Ishikawa (cell line): ENCODE results near the gene CYP27C1.

ENCODE experiments used
- CEBPB ChIP-seq: IDR thresholded peaks from 2 replicates; pipeline ENCODE4 v1.6.1; 2012
- CREB1 ChIP-seq: IDR thresholded peaks from 2 replicates; pipeline ENCODE4 v1.6.1; 2012; ENCODE audit warnings: low read depth
- EGR1 ChIP-seq: IDR thresholded peaks from 2 replicates; pipeline ENCODE4 v1.6.1; 2012
- EP300 ChIP-seq: IDR thresholded peaks from 2 replicates; pipeline ENCODE4 v1.6.1; 2012; ENCODE audit warnings: borderline replicate concordance
- FOXM1 ChIP-seq: IDR thresholded peaks from 2 replicates; pipeline ENCODE4 v1.6.1; 2012; ENCODE audit warnings: low read depth, borderline replicate concordance
- NFIC ChIP-seq: IDR thresholded peaks from 2 replicates; pipeline ENCODE4 v1.6.1; 2012
- RAD21 ChIP-seq: IDR thresholded peaks from 2 replicates; pipeline ENCODE4 v1.6.1; 2012; ENCODE audit warnings: low read depth
- TAF1 ChIP-seq: IDR thresholded peaks from 2 replicates; pipeline ENCODE4 v1.6.1; 2012; ENCODE audit warnings: low read depth, mild to moderate bottlenecking
- TCF12 ChIP-seq: IDR thresholded peaks from 2 replicates; pipeline ENCODE4 v1.6.1; 2012; ENCODE audit warnings: low read depth
- TEAD4 ChIP-seq: IDR thresholded peaks from 2 replicates; pipeline ENCODE4 v1.6.1; 2012
- YY1 ChIP-seq: IDR thresholded peaks from 2 replicates; pipeline ENCODE4 v1.6.1; 2012; ENCODE audit warnings: low read depth
- ZBTB7A ChIP-seq: IDR thresholded peaks from 2 replicates; pipeline ENCODE4 v1.6.1; 2012; ENCODE audit warnings: low read depth
- TF ChIP-seq, protein P1 (sequence below): IDR thresholded peaks from 2 replicates; pipeline ENCODE4 v1.6.1; 2012
- TF ChIP-seq, protein P2 (sequence below): IDR thresholded peaks from 2 replicates; pipeline ENCODE4 v1.6.1; 2012
- TF ChIP-seq, protein P3 (sequence below): IDR thresholded peaks from 2 replicates; pipeline ENCODE4 v1.6.1; 2012; ENCODE audit warnings: low read depth, mild to moderate bottlenecking

CYP27C1 gene

DNA sequence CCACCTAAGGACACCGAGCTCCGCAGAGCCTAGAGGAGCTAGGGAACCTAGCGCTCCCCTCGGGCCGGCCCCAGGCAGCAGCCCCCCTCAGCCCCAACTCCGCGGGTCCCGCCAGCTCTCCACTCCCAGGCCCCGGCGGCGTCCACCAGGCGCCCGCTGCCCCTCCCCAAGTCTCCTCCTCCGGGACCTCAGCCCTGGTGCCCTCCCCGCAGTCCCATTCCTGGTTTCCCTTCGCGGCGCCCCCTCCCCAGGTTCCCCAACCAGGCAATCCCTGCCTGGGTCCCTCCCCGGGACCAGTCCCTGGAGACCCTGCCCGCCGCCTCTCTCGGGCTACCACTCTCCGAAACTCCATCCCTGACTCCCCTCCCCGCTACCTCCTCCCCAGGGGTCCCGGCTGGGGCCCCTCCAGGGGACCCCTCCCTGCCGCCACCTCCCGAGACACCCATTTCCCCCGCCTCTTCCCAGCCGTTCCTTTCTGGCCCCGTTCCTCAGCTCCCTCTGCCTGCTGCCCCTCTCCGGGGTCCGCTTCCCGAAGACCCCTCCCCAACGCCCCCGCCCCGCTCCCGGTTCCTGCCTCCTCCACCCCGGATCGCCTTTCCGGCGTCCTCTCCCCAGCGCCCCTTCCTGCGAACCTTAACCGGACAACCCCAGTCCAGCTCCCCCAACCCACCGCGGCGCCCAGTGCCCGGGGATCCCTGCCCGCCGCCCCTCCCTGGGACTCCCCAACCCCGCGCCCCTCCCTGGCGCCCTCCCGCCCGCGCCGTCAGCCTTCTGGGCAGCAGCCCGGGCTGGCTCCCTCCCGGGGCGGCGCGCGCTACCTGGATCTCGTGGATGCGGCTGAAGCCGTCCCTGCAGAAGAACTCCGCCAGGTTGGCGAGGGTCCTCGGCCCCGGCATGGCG lies 678 bp downstream of the CYP27C1 start:
- TF ChIP-seq FOXM1 (no peak), ZBTB7A (peak; percentile 91)

DNA sequence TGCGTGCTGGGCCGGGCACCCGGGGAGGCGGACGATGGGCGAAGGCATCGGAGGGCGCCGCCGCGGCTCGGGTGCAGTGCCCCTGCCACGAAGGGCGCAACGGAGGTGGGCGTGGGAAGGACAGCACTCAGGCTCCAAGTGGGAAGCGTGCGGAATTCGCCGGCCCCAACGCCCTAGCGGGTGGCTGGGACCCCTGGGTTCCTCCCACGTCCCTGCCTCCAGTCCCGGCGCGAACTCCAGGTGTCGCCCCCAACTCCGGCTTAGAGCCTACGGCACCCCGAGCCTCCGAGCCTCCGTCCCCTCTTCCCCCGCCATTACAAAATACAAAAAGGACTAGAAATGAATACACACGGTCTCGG lies 1.3 kb downstream of the CYP27C1 start:
- TF ChIP-seq RAD21 (no peak), CREB1 (no peak), TEAD4 (no peak), FOXM1 (no peak), TAF1 (no peak), CEBPB (no peak), EGR1 (no peak), YY1 (no peak)
- TF ChIP-seq, protein P1, sequence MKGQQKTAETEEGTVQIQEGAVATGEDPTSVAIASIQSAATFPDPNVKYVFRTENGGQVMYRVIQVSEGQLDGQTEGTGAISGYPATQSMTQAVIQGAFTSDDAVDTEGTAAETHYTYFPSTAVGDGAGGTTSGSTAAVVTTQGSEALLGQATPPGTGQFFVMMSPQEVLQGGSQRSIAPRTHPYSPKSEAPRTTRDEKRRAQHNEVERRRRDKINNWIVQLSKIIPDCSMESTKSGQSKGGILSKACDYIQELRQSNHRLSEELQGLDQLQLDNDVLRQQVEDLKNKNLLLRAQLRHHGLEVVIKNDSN: no peak

DNA sequence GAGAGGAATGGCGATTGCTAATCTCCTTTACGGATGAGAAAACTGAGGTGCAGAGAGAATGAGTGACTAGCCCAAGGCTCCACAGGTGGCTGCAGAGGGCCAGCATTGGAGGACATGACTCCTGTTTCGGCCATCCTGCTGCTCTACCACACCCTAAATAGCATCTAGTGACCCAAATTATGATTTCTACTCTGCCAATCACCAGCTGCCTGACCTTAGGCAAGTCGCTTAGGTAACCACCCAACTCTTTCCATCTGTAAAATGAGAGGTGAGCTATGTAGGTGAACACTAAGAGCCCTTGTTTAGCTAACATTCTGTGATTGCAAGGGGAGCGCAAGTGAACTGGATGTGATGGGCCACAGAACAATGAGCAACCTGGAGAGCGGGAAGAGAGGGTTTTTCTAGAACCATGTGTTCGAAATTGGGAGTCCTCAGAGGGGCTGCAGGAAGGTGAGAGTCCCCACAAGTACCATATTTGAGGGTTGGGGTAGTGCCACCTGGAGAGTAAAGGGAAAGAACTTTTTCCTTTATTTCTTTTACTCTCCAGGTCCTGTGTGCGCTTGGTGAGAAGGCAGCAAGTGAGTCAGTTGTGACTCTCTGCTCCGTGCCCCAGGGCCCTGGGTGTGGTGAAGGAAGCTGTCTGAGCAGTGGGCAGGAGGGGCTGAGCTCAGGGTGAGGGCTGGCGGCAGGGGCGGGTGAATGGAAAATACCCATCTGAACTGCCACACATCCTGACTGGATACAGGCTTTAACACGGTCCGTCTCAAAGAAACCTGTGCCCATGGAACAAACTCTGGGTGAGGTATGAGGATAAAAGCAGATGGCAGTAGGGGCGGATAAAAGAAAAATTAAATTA lies 2.4 kb downstream of the CYP27C1 start:
- TF ChIP-seq CEBPB: no peak
- TF ChIP-seq CREB1: no peak
- no peak for TF ChIP-seq NFIC
- TF ChIP-seq, protein P2, sequence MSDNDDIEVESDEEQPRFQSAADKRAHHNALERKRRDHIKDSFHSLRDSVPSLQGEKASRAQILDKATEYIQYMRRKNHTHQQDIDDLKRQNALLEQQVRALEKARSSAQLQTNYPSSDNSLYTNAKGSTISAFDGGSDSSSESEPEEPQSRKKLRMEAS: no peak
- TF ChIP-seq EP300: no peak
- TF ChIP-seq EGR1: no peak
- no peak for TF ChIP-seq TAF1
- TF ChIP-seq TCF12: no peak
- TF ChIP-seq YY1: no peak
- TF ChIP-seq TEAD4: no peak
- TF ChIP-seq, protein P3, sequence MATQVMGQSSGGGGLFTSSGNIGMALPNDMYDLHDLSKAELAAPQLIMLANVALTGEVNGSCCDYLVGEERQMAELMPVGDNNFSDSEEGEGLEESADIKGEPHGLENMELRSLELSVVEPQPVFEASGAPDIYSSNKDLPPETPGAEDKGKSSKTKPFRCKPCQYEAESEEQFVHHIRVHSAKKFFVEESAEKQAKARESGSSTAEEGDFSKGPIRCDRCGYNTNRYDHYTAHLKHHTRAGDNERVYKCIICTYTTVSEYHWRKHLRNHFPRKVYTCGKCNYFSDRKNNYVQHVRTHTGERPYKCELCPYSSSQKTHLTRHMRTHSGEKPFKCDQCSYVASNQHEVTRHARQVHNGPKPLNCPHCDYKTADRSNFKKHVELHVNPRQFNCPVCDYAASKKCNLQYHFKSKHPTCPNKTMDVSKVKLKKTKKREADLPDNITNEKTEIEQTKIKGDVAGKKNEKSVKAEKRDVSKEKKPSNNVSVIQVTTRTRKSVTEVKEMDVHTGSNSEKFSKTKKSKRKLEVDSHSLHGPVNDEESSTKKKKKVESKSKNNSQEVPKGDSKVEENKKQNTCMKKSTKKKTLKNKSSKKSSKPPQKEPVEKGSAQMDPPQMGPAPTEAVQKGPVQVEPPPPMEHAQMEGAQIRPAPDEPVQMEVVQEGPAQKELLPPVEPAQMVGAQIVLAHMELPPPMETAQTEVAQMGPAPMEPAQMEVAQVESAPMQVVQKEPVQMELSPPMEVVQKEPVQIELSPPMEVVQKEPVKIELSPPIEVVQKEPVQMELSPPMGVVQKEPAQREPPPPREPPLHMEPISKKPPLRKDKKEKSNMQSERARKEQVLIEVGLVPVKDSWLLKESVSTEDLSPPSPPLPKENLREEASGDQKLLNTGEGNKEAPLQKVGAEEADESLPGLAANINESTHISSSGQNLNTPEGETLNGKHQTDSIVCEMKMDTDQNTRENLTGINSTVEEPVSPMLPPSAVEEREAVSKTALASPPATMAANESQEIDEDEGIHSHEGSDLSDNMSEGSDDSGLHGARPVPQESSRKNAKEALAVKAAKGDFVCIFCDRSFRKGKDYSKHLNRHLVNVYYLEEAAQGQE: no peak
- TF ChIP-seq, protein P1: no peak
- no peak for TF ChIP-seq RAD21

DNA sequence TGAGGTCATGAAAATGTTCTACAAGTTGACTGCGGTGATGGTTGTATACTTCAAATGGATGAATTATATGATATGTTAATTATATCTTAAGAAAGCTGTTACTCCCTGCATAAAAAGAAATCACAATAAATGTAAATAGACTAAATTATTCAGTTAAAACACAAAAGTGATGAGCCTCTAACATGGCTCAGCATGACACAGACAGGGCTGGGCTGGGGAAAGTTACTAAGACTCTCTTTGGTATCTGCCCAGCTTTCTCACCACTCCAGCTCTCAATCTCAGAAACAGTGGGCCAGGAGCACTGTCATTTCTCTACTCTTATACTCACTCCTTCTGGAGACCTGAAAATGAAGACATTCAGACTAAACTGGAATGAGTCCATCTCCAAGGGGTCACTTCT lies 3.5 kb downstream of the CYP27C1 start:
- TF ChIP-seq, protein P2: no peak
- TF ChIP-seq TEAD4 (no peak), RAD21 (no peak), CEBPB (no peak), EP300 (no peak), NFIC (no peak), CREB1 (no peak), TAF1 (no peak), FOXM1 (no peak), ZBTB7A (no peak), EGR1 (no peak), YY1 (no peak), TCF12 (no peak)
- TF ChIP-seq, protein P3: no peak
- TF ChIP-seq, protein P1: no peak

DNA sequence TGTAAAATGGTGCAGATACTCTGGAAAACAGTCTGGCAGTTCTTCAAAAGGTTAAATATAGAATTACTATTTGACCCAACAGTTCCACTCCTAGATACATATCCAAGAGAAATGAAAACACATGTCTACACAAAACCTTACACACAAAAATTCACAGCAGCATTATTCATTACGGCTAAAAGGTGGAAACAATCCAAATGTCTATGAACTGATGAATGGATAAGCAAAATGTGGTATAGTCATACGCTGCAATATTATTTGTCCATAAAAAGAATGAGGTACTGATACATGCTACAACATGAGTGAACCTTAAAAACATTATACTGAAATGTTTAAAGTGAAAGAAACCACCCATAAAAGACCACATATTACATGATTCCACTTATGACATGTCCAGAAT lies 4.0 kb downstream of the CYP27C1 start:
- TF ChIP-seq, protein P3: no peak
- TF ChIP-seq FOXM1 (no peak), EGR1 (no peak), TCF12 (no peak), ZBTB7A (no peak), EP300 (no peak), TEAD4 (no peak), CEBPB (no peak), NFIC (no peak), YY1 (no peak)
- TF ChIP-seq, protein P2: no peak
- TF ChIP-seq, protein P1: no peak
